ENCODE measurements around the gene GEN1.

- no peak for TF ChIP-seq POLR2A (IDR thresholded peaks at IDR 0.05; ENCODE audit: low read length)
- no peak for TF ChIP-seq GATA1 (IDR thresholded peaks at IDR 0.05; ENCODE audit: low read depth, low read length)
Observed at GRCh38 chr2:17758118-17758517, 4.2 kb downstream of the GEN1 start.
